CD4-positive, CD25-positive, alpha-beta regulatory T cell (primary cell): Measurements from ENCODE around the gene DNAH10. TPM values are rescaled to one million over a fixed set of nuclear protein-coding genes. Genes with fewer than 3 reads are reported as not detected.

ENCODE experiments used
- ATAC-seq, 2 donors: fragments of 150-1000 bp; cut with Tn5 transposase; one replicate each; pipeline ENCODE4 v1.10.0; 2021; ENCODE audit warnings: low read depth in 2 of 2, moderate number of reproducible peaks in 2 of 2, moderate library complexity in 1 of 2
- DNase-seq, 3 donors: peaks; one replicate each; pipeline versions ENCODE4 v3.0.0 to v3.0.0-alpha.2; 2012 to 2022; ENCODE audit warnings: mixed read lengths in 1 of 3
- H3K27ac ChIP-seq: one replicate; pipeline ENCODE4 v1.7.0; 2013; ENCODE audit warnings: mild to moderate bottlenecking, low read length; ENCODE audit not compliant: insufficient read depth, poor library complexity, severe bottlenecking
- H3K27me3 ChIP-seq: one replicate; pipeline ENCODE4 v1.7.0; 2013; ENCODE audit warnings: low read length; ENCODE audit not compliant: control insufficient read depth, insufficient read depth
- H3K36me3 ChIP-seq: one replicate; pipeline ENCODE4 v1.7.0; 2013; ENCODE audit warnings: mild to moderate bottlenecking, low read length, moderate library complexity; ENCODE audit not compliant: control insufficient read depth, insufficient read depth
- H3K4me1 ChIP-seq: 2 replicates; pipeline ENCODE4 v1.7.0; 2013; ENCODE audit warnings: mild to moderate bottlenecking, low read length; ENCODE audit not compliant: insufficient read depth, control insufficient read depth, poor library complexity, severe bottlenecking
- H3K4me3 ChIP-seq: one replicate; pipeline ENCODE4 v1.7.0; 2013; ENCODE audit warnings: low read depth, mild to moderate bottlenecking, low read length, moderate library complexity
- H3K9me3 ChIP-seq, 2 experiments: 1 replicate in 1 of 2; 2 replicates in 1 of 2; pipeline ENCODE4 v1.7.0; 2013; ENCODE audit warnings: low read length in 2 of 2, mild to moderate bottlenecking in 1 of 2, moderate library complexity in 1 of 2; ENCODE audit not compliant: control insufficient read depth in 2 of 2
- H3K27ac Mint-ChIP-seq, 3 donors: one replicate each; pipeline ENCODE4 v1.8.0; 2020 to 2022; ENCODE audit warnings: mild to moderate bottlenecking in 3 of 3, mixed read lengths in 3 of 3, moderate library complexity in 2 of 3
- H3K27me3 Mint-ChIP-seq: one replicate; pipeline ENCODE4 v1.8.0; 2022; ENCODE audit warnings: mild to moderate bottlenecking, mixed read lengths
- H3K36me3 Mint-ChIP-seq: one replicate; pipeline ENCODE4 v1.8.0; 2020; ENCODE audit warnings: mixed read lengths
- H3K4me1 Mint-ChIP-seq, 4 donors: one replicate each; pipeline ENCODE4 v1.8.0; 2020 to 2022; ENCODE audit warnings: mixed read lengths in 4 of 4, mild to moderate bottlenecking in 1 of 4
- H3K4me3 Mint-ChIP-seq, 4 donors: one replicate each; pipeline ENCODE4 v1.8.0; 2020 to 2022; ENCODE audit warnings: mild to moderate bottlenecking in 4 of 4, mixed read lengths in 4 of 4, moderate library complexity in 3 of 4
- H3K9me3 Mint-ChIP-seq, 7 donors: one replicate each; pipeline ENCODE4 v1.8.0; 2020 to 2022; ENCODE audit warnings: mixed read lengths in 7 of 7, mild to moderate bottlenecking in 3 of 7, moderate library complexity in 2 of 7
- polyA plus RNA-seq, 4 donors: library from polyadenylated mRNA; unstranded; fragments of 300-500 nt; fragmentation: Illumina TruSeq; gene quantifications; one replicate each; pipeline ENCODE4 v1.2.3, GENCODE V29; 2021
- total RNA-seq: library from RNA; stranded (reverse); gene quantifications from one replicate; pipeline ENCODE4 v1.2.3, GENCODE V29; 2022

Gene DNAH10
- total and polyA plus RNA-seq, 5 donors from 2014 or later = 0.02 to 0.07 TPM; not detected in 3

GRCh38 chr12:123720141-123720814 is 41.8 kb upstream of the DNAH10 start:
- no peaks in the 10 kb centered on the region for H3K9me3 Mint-ChIP-seq
- H3K27me3 Mint-ChIP-seq = no peaks in the 10 kb centered on the region
- Histone ChIP-seq H3K36me3 (peaks cover 40% of the 10 kb centered on the region), H3K27me3 (no peaks in the 10 kb centered on the region), H3K9me3 (no peaks in the 10 kb centered on the region), H3K4me3 (no peak overlapping the region), H3K27ac (no peak overlapping the region), H3K4me1 (peaks cover 6% of the 10 kb centered on the region)
- H3K36me3 Mint-ChIP-seq = no peaks in the 10 kb centered on the region
- ATAC-seq = no peak
- peaks cover under 1 to 14% (median 8%) of the 10 kb centered on the region in 4 donors for H3K4me1 Mint-ChIP-seq
- DNase-seq = no peak
- H3K4me3 Mint-ChIP-seq = peak overlapping the region in 1 of 4 donors; percentile 10
- H3K27ac Mint-ChIP-seq = no peak overlapping the region

- peaks cover 6% of the 10 kb centered on the region for H3K4me1 ChIP-seq
- Mint-ChIP-seq H3K27ac (no peak overlapping the region), H3K4me1 (peaks cover 0 to 13% (median 7%) of the 10 kb centered on the region in 4 donors), H3K4me3 (no peak overlapping the region), H3K36me3 (peaks cover 7% of the 10 kb centered on the region), H3K9me3 (no peaks in the 10 kb centered on the region), H3K27me3 (no peaks in the 10 kb centered on the region)
- ATAC-seq (no peak), DNase-seq (no peak)
- no peaks in the 10 kb centered on the region for H3K27me3 ChIP-seq
- no peak overlapping the region for H3K27ac ChIP-seq
- H3K9me3 ChIP-seq = no peaks in the 10 kb centered on the region
- H3K36me3 ChIP-seq = peaks cover 50% of the 10 kb centered on the region
- H3K4me3 ChIP-seq = no peak overlapping the region
Measured at GRCh38 chr12:123721245-123721644, 40.9 kb upstream of the DNAH10 start.

DNA sequence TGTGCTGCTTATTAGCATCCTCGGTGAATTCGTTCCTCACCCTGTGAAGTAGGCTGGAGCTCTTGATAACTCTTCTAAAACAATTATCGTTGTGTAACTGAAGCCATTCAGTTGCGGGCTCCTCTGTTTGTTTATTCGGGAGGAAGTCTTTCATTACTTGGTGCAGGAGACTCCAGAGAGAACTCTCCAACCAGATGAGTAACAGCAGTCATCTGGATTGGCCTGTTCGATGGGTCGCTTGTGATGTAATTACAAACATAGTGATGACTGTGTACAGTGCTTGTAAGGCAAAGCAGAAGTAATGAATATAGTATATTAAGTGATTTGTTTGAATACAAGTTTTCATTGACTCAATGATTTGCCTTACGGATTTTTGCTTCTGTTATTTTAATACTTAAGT is 39.1 kb upstream of the DNAH10 start:
- H3K9me3 Mint-ChIP-seq = no peaks in the 10 kb centered on the region
- H3K4me3 Mint-ChIP-seq = no peak overlapping the region
- Histone ChIP-seq H3K27ac (no peak overlapping the region), H3K36me3 (peaks cover 66% of the 10 kb centered on the region), H3K4me1 (peaks cover 6% of the 10 kb centered on the region), H3K4me3 (no peak overlapping the region), H3K9me3 (no peaks in the 10 kb centered on the region), H3K27me3 (no peaks in the 10 kb centered on the region)
- H3K4me1 Mint-ChIP-seq = peaks cover 0 to 13% (median 4%) of the 10 kb centered on the region in 4 donors
- DNase-seq (no peak), ATAC-seq (no peak)
- H3K36me3 Mint-ChIP-seq = peaks cover 20% of the 10 kb centered on the region
- H3K27ac Mint-ChIP-seq = no peak overlapping the region
- no peaks in the 10 kb centered on the region for H3K27me3 Mint-ChIP-seq

- Mint-ChIP-seq H3K4me3 (peak overlapping the region in 1 of 4 donors; percentile 50), H3K36me3 (peaks cover 25% of the 10 kb centered on the region), H3K9me3 (no peaks in the 10 kb centered on the region), H3K27me3 (no peaks in the 10 kb centered on the region), H3K4me1 (peaks cover 0 to 13% (median 5%) of the 10 kb centered on the region in 4 donors), H3K27ac (peak overlapping the region in 1 of 3 donors; percentile 37)
- no peak for ATAC-seq
- Histone ChIP-seq H3K36me3 (peaks cover 73% of the 10 kb centered on the region), H3K4me3 (no peak overlapping the region), H3K27me3 (no peaks in the 10 kb centered on the region), H3K4me1 (peaks cover 6% of the 10 kb centered on the region), H3K9me3 (no peaks in the 10 kb centered on the region), H3K27ac (no peak overlapping the region)
- peak in 1 of 3 donors; percentile 44 for DNase-seq
Measured at GRCh38 chr12:123723765-123724164, 38.3 kb upstream of the DNAH10 start.

GRCh38 chr12:123726244-123726643 is 35.9 kb upstream of the DNAH10 start:
- peaks cover 0 to 8% (median 4%) of the 10 kb centered on the region in 4 donors for H3K4me1 Mint-ChIP-seq
- H3K4me3 Mint-ChIP-seq = no peak overlapping the region
- no peak overlapping the region for H3K27ac ChIP-seq
- peak overlapping the region in 1 of 3 donors; percentile 18 for H3K27ac Mint-ChIP-seq
- no peaks in the 10 kb centered on the region for H3K9me3 Mint-ChIP-seq
- peaks cover 37% of the 10 kb centered on the region for H3K36me3 Mint-ChIP-seq
- no peaks in the 10 kb centered on the region for H3K27me3 Mint-ChIP-seq
- peaks cover 72% of the 10 kb centered on the region for H3K36me3 ChIP-seq
- no peak overlapping the region for H3K4me3 ChIP-seq
- no peaks in the 10 kb centered on the region for H3K27me3 ChIP-seq
- no peaks in the 10 kb centered on the region for H3K9me3 ChIP-seq
- peaks cover 6% of the 10 kb centered on the region for H3K4me1 ChIP-seq
- ATAC-seq = no peak
- no peak for DNase-seq

- Mint-ChIP-seq H3K27me3 (no peaks in the 10 kb centered on the region), H3K36me3 (peaks cover 44% of the 10 kb centered on the region), H3K9me3 (no peaks in the 10 kb centered on the region), H3K4me1 (peaks cover 0 to 8% (median 5%) of the 10 kb centered on the region in 4 donors), H3K4me3 (no peak overlapping the region), H3K27ac (peak overlapping the region in 1 of 3 donors; percentile 18)
- DNase-seq = no peak
- no peaks in the 10 kb centered on the region for H3K9me3 ChIP-seq
- ATAC-seq = no peak
- H3K4me3 ChIP-seq = no peak overlapping the region
- peaks cover 70% of the 10 kb centered on the region for H3K36me3 ChIP-seq
- H3K4me1 ChIP-seq = peaks cover 6% of the 10 kb centered on the region
- H3K27ac ChIP-seq = no peak overlapping the region
- H3K27me3 ChIP-seq = no peaks in the 10 kb centered on the region
Measured at GRCh38 chr12:123726962-123727361, 35.1 kb upstream of the DNAH10 start.

- H3K4me3 Mint-ChIP-seq = no peak overlapping the region
- DNase-seq = no peak
- ATAC-seq = no peak
- no peak overlapping the region for H3K27ac ChIP-seq
- no peaks in the 10 kb centered on the region for H3K27me3 ChIP-seq
- H3K9me3 ChIP-seq = no peaks in the 10 kb centered on the region
- H3K4me1 ChIP-seq = peaks cover 6% of the 10 kb centered on the region
- H3K27ac Mint-ChIP-seq = no peak overlapping the region
- no peaks in the 10 kb centered on the region for H3K27me3 Mint-ChIP-seq
- peaks cover 53% of the 10 kb centered on the region for H3K36me3 Mint-ChIP-seq
- peaks cover 69% of the 10 kb centered on the region for H3K36me3 ChIP-seq
- no peak overlapping the region for H3K4me3 ChIP-seq
- no peaks in the 10 kb centered on the region for H3K9me3 Mint-ChIP-seq
- peaks cover 0 to 8% (median 6%) of the 10 kb centered on the region in 4 donors for H3K4me1 Mint-ChIP-seq
Measured at GRCh38 chr12:123727878-123728277, 34.2 kb upstream of the DNAH10 start.

- Mint-ChIP-seq H3K27me3 (no peaks in the 10 kb centered on the region), H3K9me3 (no peaks in the 10 kb centered on the region), H3K36me3 (peaks cover 71% of the 10 kb centered on the region), H3K27ac (peak overlapping the region in 1 of 3 donors; percentile 53), H3K4me3 (no peak overlapping the region), H3K4me1 (peaks cover 0 to 2% (median 1%) of the 10 kb centered on the region in 4 donors)
- no peak for ATAC-seq
- Histone ChIP-seq H3K4me1 (no peaks in the 10 kb centered on the region), H3K9me3 (no peaks in the 10 kb centered on the region), H3K4me3 (no peak overlapping the region), H3K36me3 (peaks cover 84% of the 10 kb centered on the region), H3K27ac (no peak overlapping the region), H3K27me3 (no peaks in the 10 kb centered on the region)
- no peak for DNase-seq
Measured at GRCh38 chr12:123731596-123731995, 30.5 kb upstream of the DNAH10 start.
